Neural progenitor cell (in vitro differentiated cells): ENCODE data around the gene CDC42EP3.

ENCODE experiments used
- EZH2 ChIP-seq: fragments of 200-600 bp; sonication (generic); IDR thresholded peaks from 2 replicates; pipeline ENCODE4 v1.6.1; 2017; ENCODE audit warnings: antibody characterized with exemption, mild to moderate bottlenecking, moderate library complexity
- EZH2phosphoT487 ChIP-seq: fragments of 200-600 bp; sonication (generic); IDR thresholded peaks from 2 replicates; pipeline ENCODE4 v1.6.1; 2017; ENCODE audit warnings: antibody characterized with exemption
- TF ChIP-seq, protein P1 (sequence below): fragments of 200-600 bp; sonication (generic); IDR thresholded peaks from 2 replicates; pipeline ENCODE4 v1.5.1; 2017; ENCODE audit warnings: antibody characterized with exemption, mild to moderate bottlenecking

DNA sequence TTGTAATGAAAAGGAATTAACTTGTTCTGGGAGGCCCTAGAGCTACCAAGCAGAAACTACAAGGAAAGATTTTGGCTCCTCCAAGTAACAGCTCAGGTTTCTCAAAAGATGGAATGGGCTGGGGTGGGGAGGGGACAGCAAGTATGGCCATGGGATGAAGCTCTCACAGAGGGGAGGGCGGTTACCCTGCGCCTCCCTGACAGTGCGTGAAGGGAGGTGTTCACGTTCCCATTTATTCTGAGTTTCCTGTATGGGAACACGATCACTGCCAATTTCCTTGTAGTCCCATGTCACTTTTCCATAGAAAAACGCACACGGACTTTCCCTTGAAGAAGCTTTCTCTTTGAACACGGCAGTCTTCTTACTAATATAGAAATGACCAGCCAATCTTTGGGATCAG, 17.0 kb downstream of the CDC42EP3 start:
- TF ChIP-seq, protein P1, sequence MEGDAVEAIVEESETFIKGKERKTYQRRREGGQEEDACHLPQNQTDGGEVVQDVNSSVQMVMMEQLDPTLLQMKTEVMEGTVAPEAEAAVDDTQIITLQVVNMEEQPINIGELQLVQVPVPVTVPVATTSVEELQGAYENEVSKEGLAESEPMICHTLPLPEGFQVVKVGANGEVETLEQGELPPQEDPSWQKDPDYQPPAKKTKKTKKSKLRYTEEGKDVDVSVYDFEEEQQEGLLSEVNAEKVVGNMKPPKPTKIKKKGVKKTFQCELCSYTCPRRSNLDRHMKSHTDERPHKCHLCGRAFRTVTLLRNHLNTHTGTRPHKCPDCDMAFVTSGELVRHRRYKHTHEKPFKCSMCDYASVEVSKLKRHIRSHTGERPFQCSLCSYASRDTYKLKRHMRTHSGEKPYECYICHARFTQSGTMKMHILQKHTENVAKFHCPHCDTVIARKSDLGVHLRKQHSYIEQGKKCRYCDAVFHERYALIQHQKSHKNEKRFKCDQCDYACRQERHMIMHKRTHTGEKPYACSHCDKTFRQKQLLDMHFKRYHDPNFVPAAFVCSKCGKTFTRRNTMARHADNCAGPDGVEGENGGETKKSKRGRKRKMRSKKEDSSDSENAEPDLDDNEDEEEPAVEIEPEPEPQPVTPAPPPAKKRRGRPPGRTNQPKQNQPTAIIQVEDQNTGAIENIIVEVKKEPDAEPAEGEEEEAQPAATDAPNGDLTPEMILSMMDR, result no peak
- TF ChIP-seq EZH2 (no peak), EZH2phosphoT487 (no peak)
